OCI-LY1 (cell line): ENCODE measurements around the gene GRK5.
"Not testable (repeated sequence)": the region's sequence is repeated elsewhere in the genome, so short reads cannot be mapped to it uniquely, and the experiment has no call there.

Experiments
- H2AFZ ChIP-seq: fragments of 200-600 bp; sonication (generic), shearing (Covaris generic); 2 replicates; pipeline ENCODE4 v1.6.0; 2014; ENCODE audit warnings: antibody characterized with exemption, mild to moderate bottlenecking, low read length
- H3F3A ChIP-seq: fragments of 200-600 bp; sonication (generic), shearing (Covaris generic); 2 replicates; pipeline ENCODE4 v1.6.0; 2014; ENCODE audit warnings: mild to moderate bottlenecking, antibody characterized with exemption, low read length, moderate library complexity; ENCODE audit not compliant: insufficient read depth
- H3K27ac ChIP-seq: fragments of 200-600 bp; sonication (generic); 2 replicates; pipeline ENCODE4 v1.5.1; 2014; ENCODE audit warnings: low read length, mixed run types, mild to moderate bottlenecking, low read depth; ENCODE audit not compliant: poor library complexity, severe bottlenecking
- H3K27me3 ChIP-seq: fragments of 200-600 bp; sonication (generic); 2 replicates; pipeline ENCODE4 v1.6.0; 2014; ENCODE audit warnings: antibody characterized with exemption, mild to moderate bottlenecking, low read length, moderate library complexity; ENCODE audit not compliant: insufficient read depth
- H3K36me3 ChIP-seq: fragments of 200-600 bp; sonication (generic); 2 replicates; pipeline ENCODE4 v1.6.1; 2014; ENCODE audit warnings: mild to moderate bottlenecking, antibody characterized with exemption, low read length, moderate library complexity, mixed read lengths; ENCODE audit not compliant: insufficient read depth
- H3K4me1 ChIP-seq: fragments of 200-600 bp; sonication (generic); 2 replicates; pipeline ENCODE4 v1.5.1; 2014; ENCODE audit warnings: mild to moderate bottlenecking, low read length, moderate library complexity; ENCODE audit not compliant: insufficient read depth, severe bottlenecking
- H3K4me2 ChIP-seq: fragments of 200-600 bp; sonication (generic), shearing (Covaris generic); 2 replicates; pipeline ENCODE4 v1.6.1; 2014; ENCODE audit warnings: low read length
- H3K4me3 ChIP-seq: fragments of 200-600 bp; sonication (generic); 2 replicates; pipeline ENCODE4 v1.5.1; 2014; ENCODE audit warnings: low read length, low read depth, mild to moderate bottlenecking, mixed read lengths; ENCODE audit not compliant: poor library complexity, severe bottlenecking
- H3K79me2 ChIP-seq: fragments of 200-600 bp; shearing (Covaris generic); 2 replicates; pipeline ENCODE4 v1.6.1; 2016; ENCODE audit warnings: mixed run types, low read length, mixed read lengths; ENCODE audit not compliant: insufficient read depth
- H3K9ac ChIP-seq: fragments of 200-600 bp; sonication (generic), shearing (Covaris generic); 2 replicates; pipeline ENCODE4 v1.6.1; 2014; ENCODE audit warnings: mild to moderate bottlenecking, low read length, mixed read lengths
- H3K9me2 ChIP-seq: fragments of 200-600 bp; sonication (generic), shearing (Covaris generic); 2 replicates; pipeline ENCODE4 v1.6.1; 2014; ENCODE audit warnings: low read depth, mild to moderate bottlenecking, low read length, mixed read lengths
- H3K9me3 ChIP-seq: fragments of 200-600 bp; shearing (Covaris generic); 2 replicates; pipeline ENCODE4 v1.6.1; 2014; ENCODE audit warnings: low read length, mixed read lengths
- H4K20me1 ChIP-seq: fragments of 200-600 bp; sonication (generic), shearing (Covaris generic); 2 replicates; pipeline ENCODE4 v1.6.0; 2016; ENCODE audit warnings: mild to moderate bottlenecking, low read length; ENCODE audit not compliant: insufficient read depth
- CTCF ChIP-seq: fragments of 200-600 bp; sonication (generic), shearing (Covaris generic); IDR thresholded peaks from 2 replicates; pipeline ENCODE4 v1.5.1; 2017; ENCODE audit warnings: mild to moderate bottlenecking, antibody characterized with exemption, low read length, moderate library complexity, mixed read lengths
- EZH2 ChIP-seq: fragments of 200-600 bp; sonication (generic), shearing (Covaris generic); IDR thresholded peaks from 2 replicates; pipeline ENCODE4 v1.8.0; 2017; ENCODE audit warnings: borderline replicate concordance, mixed run types, mild to moderate bottlenecking, antibody characterized with exemption, low read length, moderate library complexity, mixed read lengths

GRK5 gene

GRCh38 chr10:119273413-119273812, 66.0 kb downstream of the GRK5 start:
- Histone ChIP-seq H3K4me2 (no peak overlapping the region), H3K4me3 (no peak overlapping the region), H3K9me2 (no peaks in the 10 kb centered on the region), H3K4me1 (peaks cover 13% of the 10 kb centered on the region), H3K36me3 (no peaks in the 10 kb centered on the region), H4K20me1 (no peaks in the 10 kb centered on the region), H2AFZ (no peak overlapping the region), H3K9ac (no peak overlapping the region), H3K27ac (no peak overlapping the region), H3F3A (no peaks in the 10 kb centered on the region), H3K79me2 (no peaks in the 10 kb centered on the region), H3K9me3 (no peaks in the 10 kb centered on the region), H3K27me3 (peaks cover 10% of the 10 kb centered on the region)
- TF ChIP-seq EZH2 (no peak), CTCF (no peak)

- no peak for TF ChIP-seq EZH2
- no peak for TF ChIP-seq CTCF
- peaks cover 8% of the 10 kb centered on the region for H3K4me1 ChIP-seq
- H3K79me2 ChIP-seq: no peaks in the 10 kb centered on the region
- H3K36me3 ChIP-seq: no peaks in the 10 kb centered on the region
- no peaks in the 10 kb centered on the region for H3F3A ChIP-seq
- no peak overlapping the region for H2AFZ ChIP-seq
- no peak overlapping the region for H3K27ac ChIP-seq
- H3K4me3 ChIP-seq: no peak overlapping the region
- H3K9me2 ChIP-seq: no peaks in the 10 kb centered on the region
- H3K4me2 ChIP-seq: no peak overlapping the region
- H3K27me3 ChIP-seq: peaks cover 10% of the 10 kb centered on the region
- no peaks in the 10 kb centered on the region for H4K20me1 ChIP-seq
- no peaks in the 10 kb centered on the region for H3K9me3 ChIP-seq
- no peak overlapping the region for H3K9ac ChIP-seq
These were observed 67.2 kb downstream of the GRK5 start for GRCh38 chr10:119274519-119275045.

- Histone ChIP-seq H3K36me3 (no peaks in the 10 kb centered on the region), H4K20me1 (no peaks in the 10 kb centered on the region), H2AFZ (no peak overlapping the region), H3K4me2 (no peak overlapping the region), H3K4me1 (peaks cover 8% of the 10 kb centered on the region), H3K27ac (no peak overlapping the region), H3K9me2 (no peaks in the 10 kb centered on the region), H3F3A (no peaks in the 10 kb centered on the region), H3K27me3 (peaks cover 7% of the 10 kb centered on the region), H3K79me2 (no peaks in the 10 kb centered on the region), H3K4me3 (no peak overlapping the region), H3K9me3 (no peaks in the 10 kb centered on the region), H3K9ac (no peak overlapping the region)
- TF ChIP-seq CTCF: no peak
- TF ChIP-seq EZH2: no peak
These were observed 67.7 kb downstream of the GRK5 start for GRCh38 chr10:119275085-119275484.

GRCh38 chr10:119276194-119276593, 68.8 kb downstream of the GRK5 start:
- H4K20me1 ChIP-seq, H3K79me2 ChIP-seq, H3F3A ChIP-seq, H3K4me3 ChIP-seq, H3K9me2 ChIP-seq, H3K36me3 ChIP-seq, H3K27me3 ChIP-seq, H3K4me1 ChIP-seq, H3K9ac ChIP-seq, H3K27ac ChIP-seq, H2AFZ ChIP-seq, H3K9me3 ChIP-seq, H3K4me2 ChIP-seq: not testable (repeated sequence)
